Mesodermal cell (in vitro differentiated cells): ENCODE measurements around the gene ZDHHC14.

Experiments
- H3K27ac ChIP-seq: 2 replicates; pipeline ENCODE4 v1.7.0; 2013; ENCODE audit warnings: mild to moderate bottlenecking, low read depth, low read length, moderate library complexity; ENCODE audit not compliant: severe bottlenecking
- H3K36me3 ChIP-seq: 2 replicates; pipeline ENCODE4 v1.7.1; 2013; ENCODE audit warnings: mild to moderate bottlenecking, low read length, moderate library complexity; ENCODE audit not compliant: control insufficient read depth, insufficient read depth
- H3K4me1 ChIP-seq: one replicate; pipeline ENCODE4 v1.7.1; 2013; ENCODE audit warnings: mild to moderate bottlenecking, low read length; ENCODE audit not compliant: insufficient read depth, control insufficient read depth, poor library complexity, severe bottlenecking
- H3K4me3 ChIP-seq: 2 replicates; pipeline ENCODE4 v1.7.0; 2013; ENCODE audit warnings: low read length, control low read depth, mild to moderate bottlenecking; ENCODE audit not compliant: insufficient read depth, poor library complexity, severe bottlenecking; ENCODE audit errors: extremely low read depth
- H3K9me3 ChIP-seq: 2 replicates; pipeline ENCODE4 v1.7.1; 2013; ENCODE audit warnings: mild to moderate bottlenecking, low read length, moderate library complexity; ENCODE audit not compliant: control insufficient read depth
- WGBS, 2 experiments: methylation state at CpG; one replicate each; pipeline ENCODE4 v1.1.5; 2013; ENCODE audit warnings: missing lambda C conversion rate in 2 of 2; ENCODE audit not compliant: insufficient coverage in 2 of 2; 5-methylcytosine and 5-hydroxymethylcytosine counted together

ZDHHC14 gene

DNA sequence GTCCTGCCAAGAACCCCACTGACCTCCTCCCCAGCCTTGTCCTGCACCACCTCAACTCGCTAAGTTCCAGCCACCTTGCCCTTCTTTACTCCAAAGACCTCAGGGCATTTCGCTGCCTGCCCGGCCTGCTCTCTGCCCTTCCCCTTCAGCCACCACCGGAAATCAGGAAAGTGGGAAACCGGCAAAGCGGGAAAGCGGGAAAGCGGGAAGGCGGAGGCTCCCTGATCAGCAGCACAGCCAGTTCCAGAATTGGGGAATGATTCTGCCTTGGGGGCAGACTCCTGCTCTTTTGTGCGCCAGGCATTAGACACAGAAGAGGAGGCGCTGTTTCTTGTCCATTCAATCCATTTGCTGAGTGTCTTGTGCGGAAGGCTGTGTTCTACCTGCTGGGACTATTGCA is 111.3 kb downstream of the ZDHHC14 start:
- WGBS, 2 experiments: 89 to 98% methylated on average over 5 to 9 of the region's 12 CpGs
- Histone ChIP-seq H3K36me3 (no peaks in the 10 kb centered on the region), H3K4me3 (no peak overlapping the region), H3K4me1 (no peaks in the 10 kb centered on the region), H3K9me3 (peaks cover 7% of the 10 kb centered on the region), H3K27ac (no peak overlapping the region)

DNA sequence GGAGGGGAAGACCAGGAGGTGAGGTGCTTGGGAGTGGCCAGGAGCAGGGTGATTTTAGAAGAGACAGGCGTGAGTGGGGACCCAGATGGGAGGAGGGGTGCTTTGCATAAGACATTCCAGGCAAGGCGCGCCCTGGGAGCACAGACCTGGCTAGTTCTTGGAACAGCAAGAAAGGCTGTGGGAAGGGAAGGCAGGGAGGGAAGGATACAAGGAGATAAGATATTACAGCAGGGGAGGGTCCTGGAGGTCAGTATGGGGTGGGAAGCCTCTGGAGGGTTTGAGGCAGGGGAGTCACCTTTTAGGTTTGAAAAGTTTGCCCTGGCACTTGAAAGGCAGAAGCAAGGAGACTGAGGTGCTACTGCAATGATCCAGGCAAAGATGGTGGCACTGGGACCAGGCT is 111.8 kb downstream of the ZDHHC14 start:
- Histone ChIP-seq H3K27ac (no peak overlapping the region), H3K9me3 (peaks cover 7% of the 10 kb centered on the region), H3K36me3 (no peaks in the 10 kb centered on the region), H3K4me1 (no peaks in the 10 kb centered on the region), H3K4me3 (no peak overlapping the region)
- WGBS, 2 experiments: 87 to 95% methylated on average over 3 of the region's 3 CpGs

DNA sequence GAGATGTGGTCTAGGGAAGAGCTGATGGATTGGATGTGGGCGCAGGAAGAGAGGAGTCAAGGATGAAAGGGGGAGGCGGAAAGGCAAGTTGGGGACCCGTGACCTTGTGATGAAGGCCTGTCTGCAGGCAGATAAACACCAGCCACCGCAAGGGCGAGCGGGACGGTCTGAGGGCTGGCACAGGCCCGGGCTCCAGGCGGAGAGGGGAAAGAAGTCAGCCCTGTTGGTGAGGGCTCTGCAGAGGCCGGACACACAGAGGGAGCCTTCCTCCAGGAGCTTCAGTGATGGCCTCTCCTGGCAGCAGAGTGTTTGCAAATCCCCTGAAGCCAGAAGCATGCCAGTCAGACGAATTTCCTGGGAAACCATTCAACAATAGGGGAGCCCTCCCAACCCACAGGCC is 112.2 kb downstream of the ZDHHC14 start:
- H3K36me3 ChIP-seq: no peaks in the 10 kb centered on the region
- H3K9me3 ChIP-seq: peaks cover 7% of the 10 kb centered on the region
- H3K4me3 ChIP-seq: no peak overlapping the region
- no peak overlapping the region for H3K27ac ChIP-seq
- WGBS, 2 experiments: 91 to 93% methylated on average over 11 of the region's 11 CpGs
- no peaks in the 10 kb centered on the region for H3K4me1 ChIP-seq

DNA sequence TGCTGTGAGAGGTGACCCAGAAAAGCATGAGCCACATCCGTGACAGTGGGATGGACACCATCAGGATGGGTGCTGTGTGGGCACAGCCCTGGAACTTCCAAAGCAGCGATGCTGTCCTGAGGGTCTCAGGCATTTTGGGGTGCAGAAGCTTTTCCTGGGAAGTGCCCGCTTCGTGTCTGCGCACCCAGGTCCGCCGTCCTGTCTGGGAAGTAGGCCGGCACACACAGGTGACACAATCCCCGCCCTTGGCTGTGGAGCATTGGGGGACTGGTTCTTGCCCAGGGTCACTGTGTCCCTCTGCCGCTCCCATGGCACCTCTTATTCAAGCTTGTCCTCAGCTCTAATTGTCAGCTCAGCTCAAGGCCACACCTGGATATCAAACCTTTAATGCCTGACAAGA is 112.6 kb downstream of the ZDHHC14 start:
- Histone ChIP-seq H3K4me3 (no peak overlapping the region), H3K4me1 (no peaks in the 10 kb centered on the region), H3K27ac (no peak overlapping the region), H3K36me3 (no peaks in the 10 kb centered on the region), H3K9me3 (peaks cover 7% of the 10 kb centered on the region)
- WGBS, 2 experiments: 94 to 95% methylated on average over 10 of the region's 10 CpGs

DNA sequence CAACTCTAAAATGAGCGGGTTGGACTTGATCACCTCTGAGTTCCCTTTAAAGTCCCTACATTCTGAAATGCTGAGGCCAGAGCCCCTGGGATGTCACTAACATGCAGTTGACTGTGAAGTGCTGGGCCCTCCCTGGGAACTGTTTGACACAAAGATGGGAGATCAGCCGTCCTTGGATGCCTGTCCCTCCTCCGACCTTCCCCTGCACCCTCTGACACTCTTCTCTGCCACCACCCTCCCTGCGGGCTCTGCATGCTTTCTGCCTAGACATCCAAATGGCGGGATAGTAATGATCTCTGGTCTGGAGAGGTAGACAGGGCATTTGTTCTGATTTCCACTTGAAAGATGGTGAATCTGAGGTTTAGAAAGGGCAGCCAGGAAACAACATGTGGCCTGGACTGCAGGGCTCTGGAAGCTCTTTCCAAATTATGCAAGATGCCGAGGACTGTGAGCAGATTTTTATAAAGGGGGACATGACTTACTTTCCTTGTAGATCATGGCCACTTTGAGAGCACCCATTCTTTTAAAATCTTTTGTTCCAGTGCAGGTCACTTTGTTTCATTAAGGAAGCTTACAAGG is 113.2 kb downstream of the ZDHHC14 start:
- Histone ChIP-seq H3K9me3 (peaks cover 7% of the 10 kb centered on the region), H3K27ac (no peak overlapping the region), H3K4me1 (no peaks in the 10 kb centered on the region), H3K4me3 (no peak overlapping the region), H3K36me3 (no peaks in the 10 kb centered on the region)
- 92 to 94% methylated on average over 2 to 5 of the region's 6 CpGs for WGBS, 2 experiments

DNA sequence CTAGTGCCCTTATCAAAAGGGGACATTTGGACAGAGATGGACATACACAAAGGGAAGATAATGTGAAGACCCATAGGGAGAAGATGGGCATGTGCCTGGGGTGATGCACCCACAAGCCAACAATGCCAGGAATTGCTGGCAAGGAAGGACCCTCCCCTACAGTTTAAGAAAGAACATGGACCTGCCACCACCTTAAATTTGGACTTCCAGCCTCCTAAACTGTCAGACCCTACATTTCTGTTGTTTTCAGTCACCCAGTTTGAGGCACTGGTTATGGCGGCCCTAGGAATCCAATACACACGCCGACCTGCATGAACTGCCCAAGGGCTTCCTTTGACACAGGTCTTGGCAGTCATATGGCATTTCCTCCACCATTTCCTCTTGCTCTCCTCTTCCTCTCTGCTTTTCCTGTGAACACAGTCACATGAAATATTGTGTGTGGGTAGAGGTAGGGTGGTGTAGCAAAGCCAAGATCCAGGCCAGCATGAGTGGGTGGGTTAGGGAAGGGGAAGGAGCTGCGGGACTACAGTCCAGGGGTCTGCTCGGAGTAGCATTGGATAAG is 115.6 kb downstream of the ZDHHC14 start:
- Histone ChIP-seq H3K4me1 (no peaks in the 10 kb centered on the region), H3K27ac (no peak overlapping the region), H3K9me3 (peaks cover 7% of the 10 kb centered on the region), H3K36me3 (no peaks in the 10 kb centered on the region), H3K4me3 (no peak overlapping the region)
- WGBS, 2 experiments: 92 to 97% methylated on average over 5 of the region's 5 CpGs

DNA sequence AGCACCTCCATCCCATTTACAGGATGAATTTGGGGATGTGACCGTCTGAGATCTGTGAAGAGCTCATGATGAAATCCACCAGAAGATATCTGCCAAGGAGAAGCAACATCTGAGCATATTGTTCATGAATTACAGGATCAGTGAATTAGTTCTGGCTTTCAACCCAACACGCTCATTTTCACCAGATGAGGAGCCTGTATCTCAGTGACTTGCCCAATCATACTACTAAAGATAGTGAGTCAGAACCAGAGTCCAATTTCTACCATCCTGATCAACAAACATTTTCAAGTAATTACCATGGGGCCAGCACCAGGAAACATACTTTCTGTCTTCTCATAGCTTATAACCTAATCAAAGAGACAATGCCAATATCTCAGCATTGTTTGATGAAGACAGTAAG is 116.6 kb downstream of the ZDHHC14 start:
- H3K36me3 ChIP-seq: no peaks in the 10 kb centered on the region
- H3K27ac ChIP-seq: no peak overlapping the region
- peaks cover 7% of the 10 kb centered on the region for H3K9me3 ChIP-seq
- no peaks in the 10 kb centered on the region for H3K4me1 ChIP-seq
- 91% methylated on average over 1 of the region's 2 CpGs; no CpG with 5 or more reads in 1 of the 2 experiments for WGBS, 2 experiments
- H3K4me3 ChIP-seq: no peak overlapping the region

DNA sequence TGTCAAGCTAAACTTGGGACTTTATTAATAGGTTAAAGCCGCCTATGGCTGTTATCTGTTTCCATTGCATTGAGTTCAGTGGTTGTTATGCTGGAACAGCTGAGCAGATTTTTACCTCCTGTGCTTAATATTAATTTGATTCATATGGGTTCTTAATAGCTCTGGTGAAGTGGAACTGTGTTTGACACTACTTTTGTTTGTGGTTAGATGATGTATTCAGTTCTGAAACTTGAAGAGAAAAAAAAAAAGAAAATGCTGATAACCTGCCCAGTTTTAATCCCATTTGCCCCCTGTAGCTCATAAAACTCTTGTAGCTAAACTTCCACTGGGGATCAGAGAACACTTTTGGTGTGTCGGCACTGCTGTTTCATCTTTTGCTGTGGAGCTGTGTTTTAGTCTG is 117.8 kb downstream of the ZDHHC14 start:
- Histone ChIP-seq H3K9me3 (peaks cover 7% of the 10 kb centered on the region), H3K27ac (no peak overlapping the region), H3K36me3 (no peaks in the 10 kb centered on the region), H3K4me1 (no peaks in the 10 kb centered on the region), H3K4me3 (no peak overlapping the region)
- WGBS, 2 experiments: 78 to 80% methylated on average over 1 to 2 of the region's 2 CpGs

DNA sequence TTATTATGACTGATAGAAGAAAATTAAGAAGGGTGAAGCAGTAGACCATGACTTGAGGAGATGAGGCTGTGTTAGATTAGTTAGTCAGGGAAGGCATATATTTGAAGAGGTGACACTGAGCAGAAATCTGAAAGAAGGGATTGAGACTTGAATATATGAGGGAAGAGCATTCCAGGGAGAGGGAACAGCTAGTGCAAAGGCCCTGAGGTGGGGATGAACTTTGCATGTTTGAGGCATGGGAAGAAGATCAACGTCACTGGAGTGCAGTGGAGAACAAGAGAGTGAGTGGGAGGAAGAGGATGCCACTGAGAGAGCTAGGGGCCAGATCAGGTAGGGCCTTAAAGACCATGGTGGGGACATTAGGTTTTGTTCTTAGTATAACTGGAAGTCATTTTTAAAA is 119.0 kb downstream of the ZDHHC14 start:
- no peak overlapping the region for H3K4me3 ChIP-seq
- WGBS, 2 experiments: 93 to 96% methylated on average over 1 of the region's 1 CpG
- no peak overlapping the region for H3K27ac ChIP-seq
- no peaks in the 10 kb centered on the region for H3K4me1 ChIP-seq
- no peaks in the 10 kb centered on the region for H3K36me3 ChIP-seq
- H3K9me3 ChIP-seq: peaks cover 7% of the 10 kb centered on the region

DNA sequence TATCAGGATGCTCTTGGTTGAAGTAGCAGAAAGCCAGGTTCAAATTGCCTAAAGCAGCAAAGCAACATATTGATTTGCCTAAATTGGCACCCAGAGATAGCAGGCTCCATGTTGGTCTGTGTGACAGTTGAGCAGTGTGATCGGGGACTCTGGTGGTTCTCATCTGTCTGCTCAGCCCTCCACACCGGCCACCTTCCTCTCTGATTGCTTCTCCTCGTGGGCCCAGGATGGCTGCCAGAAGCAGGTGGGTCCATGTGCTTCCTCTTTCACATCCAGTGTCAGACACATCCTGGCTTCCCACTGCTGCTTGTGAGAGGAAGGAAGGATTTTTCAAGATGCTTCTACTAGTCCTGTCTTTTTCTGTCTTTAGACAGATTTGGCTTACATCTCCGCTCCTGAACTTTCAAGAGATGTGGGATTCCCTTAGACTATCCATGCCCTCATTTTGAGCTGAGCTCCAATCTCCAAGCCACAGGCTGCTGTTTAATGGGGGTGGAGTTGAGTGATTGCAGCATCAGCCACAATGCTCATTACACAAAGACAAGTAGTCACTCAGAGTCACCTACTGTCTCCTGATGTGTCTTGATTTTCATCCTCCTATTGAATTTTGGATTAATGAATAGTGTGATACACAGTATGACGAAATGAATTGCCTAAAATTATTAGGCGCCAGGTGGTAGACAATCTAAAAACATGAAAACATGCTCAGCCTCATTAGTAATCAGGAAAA is 122.2 kb downstream of the ZDHHC14 start:
- Histone ChIP-seq H3K36me3 (no peaks in the 10 kb centered on the region), H3K4me3 (no peak overlapping the region), H3K4me1 (no peaks in the 10 kb centered on the region), H3K27ac (no peak overlapping the region), H3K9me3 (no peaks in the 10 kb centered on the region)
- 83 to 100% methylated on average over 2 to 4 of the region's 6 CpGs for WGBS, 2 experiments

DNA sequence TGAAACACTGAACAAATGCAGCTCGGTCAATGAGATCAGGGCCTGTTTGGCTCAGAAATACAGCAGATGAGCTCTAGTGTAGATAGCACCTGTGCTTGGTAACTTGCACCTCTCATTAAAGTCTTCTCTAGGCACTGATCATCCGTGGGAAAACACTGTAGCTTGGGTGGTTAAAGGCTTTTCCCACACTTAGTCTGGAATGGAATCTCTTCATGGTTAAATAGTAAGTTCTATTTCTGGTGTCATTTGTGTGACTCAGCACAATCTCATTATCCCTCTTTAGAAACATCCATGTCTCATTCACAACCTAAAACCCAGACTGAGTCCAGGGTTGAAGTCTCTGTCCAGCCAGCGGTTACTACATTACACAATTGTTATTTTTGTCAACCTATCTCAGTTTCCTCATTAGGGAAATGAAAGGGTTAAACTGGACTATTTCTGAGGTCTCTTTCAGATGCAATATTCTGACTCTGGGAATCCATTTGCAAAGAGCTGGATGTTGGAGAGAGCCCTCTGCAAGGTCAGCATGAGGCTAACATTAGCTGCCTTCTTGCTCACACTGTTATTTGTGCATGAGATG is 125.0 kb downstream of the ZDHHC14 start:
- Histone ChIP-seq H3K9me3 (no peaks in the 10 kb centered on the region), H3K4me3 (no peak overlapping the region), H3K4me1 (no peaks in the 10 kb centered on the region), H3K27ac (no peak overlapping the region), H3K36me3 (no peaks in the 10 kb centered on the region)
- 85 to 100% methylated on average over 1 to 2 of the region's 3 CpGs for WGBS, 2 experiments
